Measurements from ENCODE around the gene TMEM234.

TMEM234 gene

GRCh38 chr1:32199717-32200072 is 22.5 kb downstream of the TMEM234 start:
- no peak for DNase-seq (ENCODE audit: low read depth, low spot score)

GRCh38 chr1:32199043-32199716 is 23.0 kb downstream of the TMEM234 start:
- no peak for DNase-seq (ENCODE audit: low read depth, low spot score)

- no peak for DNase-seq (ENCODE audit: low read depth, low spot score)
Observed at GRCh38 chr1:32198237-32199042, 23.7 kb downstream of the TMEM234 start.

- DNase-seq (ENCODE audit: low read depth, low spot score) = no peak
Observed at GRCh38 chr1:32197837-32198236, 24.3 kb downstream of the TMEM234 start.

- DNase-seq (ENCODE audit: low read depth, low spot score) = peak; percentile 45
Observed at GRCh38 chr1:32197074-32197473, 25.1 kb downstream of the TMEM234 start.

- DNase-seq (ENCODE audit: low read depth, low spot score) = no peak
Observed at GRCh38 chr1:32195972-32196823, 26.0 kb downstream of the TMEM234 start.

- DNase-seq (ENCODE audit: low read depth, low spot score) = no peak
Observed at GRCh38 chr1:32195531-32195930, 26.6 kb downstream of the TMEM234 start.

- no peak for DNase-seq (ENCODE audit: low read depth, low spot score)
Observed at GRCh38 chr1:32194984-32195383, 27.2 kb downstream of the TMEM234 start.

- DNase-seq (ENCODE audit: low read depth, low spot score) = no peak
Observed at GRCh38 chr1:32192220-32192948, 29.8 kb downstream of the TMEM234 start.

GRCh38 chr1:32187850-32188249 is 34.3 kb downstream of the TMEM234 start:
- no peak for DNase-seq (ENCODE audit: low read depth, low spot score)

- no peak for DNase-seq (ENCODE audit: low read depth, low spot score)
Observed at GRCh38 chr1:32186491-32186890, 35.7 kb downstream of the TMEM234 start.

GRCh38 chr1:32186077-32186476 is 36.1 kb downstream of the TMEM234 start:
- no peak for DNase-seq (ENCODE audit: low read depth, low spot score)

- no peak for DNase-seq (ENCODE audit: low read depth, low spot score)
Observed at GRCh38 chr1:32184650-32185049, 37.5 kb downstream of the TMEM234 start.

GRCh38 chr1:32182060-32182459 is 40.1 kb downstream of the TMEM234 start:
- no peak for DNase-seq (ENCODE audit: low read depth, low spot score)

- no peak for DNase-seq (ENCODE audit: low read depth, low spot score)
Observed at GRCh38 chr1:32181563-32181962, 40.6 kb downstream of the TMEM234 start.

- DNase-seq (ENCODE audit: low read depth, low spot score) = no peak
Observed at GRCh38 chr1:32181065-32181464, 41.1 kb downstream of the TMEM234 start.

- DNase-seq (ENCODE audit: low read depth, low spot score) = peak; percentile 73
Observed at GRCh38 chr1:32180186-32181060, 41.7 kb downstream of the TMEM234 start.

GRCh38 chr1:32179443-32180185 is 42.5 kb downstream of the TMEM234 start, which contains the start of gene TXLNA:
Gene TXLNA (plus strand): TSS chr1:32179675. CDS start chr1:32180346, 671 bp downstream.
- DNase-seq (ENCODE audit: low read depth, low spot score) = peak; percentile 95

GRCh38 chr1:32179193-32179442 is 43.0 kb downstream of the TMEM234 start:
- no peak for DNase-seq (ENCODE audit: low read depth, low spot score)

Data from ELF-1 (cell line).